HepG2 (cell line): ENCODE results near the gene CHIC2. TPM values are rescaled to one million over a fixed set of nuclear protein-coding genes. Genes with fewer than 3 reads are reported as not detected.

Source experiments
- AFF4 ChIP-seq: sonication (generic); formaldehyde crosslinking; IDR thresholded peaks from 2 replicates; pipeline ENCODE4 v1.4.0; 2020; ENCODE audit warnings: missing genetic modification reagents
- ARID3A ChIP-seq: IDR thresholded peaks from 2 replicates; pipeline ENCODE4 v1.6.1; 2012; ENCODE audit warnings: low read depth, low read length, improper control_type of control experiment
- ATF5 ChIP-seq: sonication (generic); formaldehyde crosslinking; IDR thresholded peaks from 2 replicates; pipeline ENCODE4 v1.4.0; 2020; ENCODE audit warnings: mild to moderate bottlenecking, low read depth, missing genetic modification reagents
- ATF7 ChIP-seq, 2 experiments: fragments of 450-650 bp in 1 of 2; sonication (generic) in 1 of 2; formaldehyde crosslinking in 1 of 2; IDR thresholded peaks; 2 replicates each; pipeline versions ENCODE4 v1.4.0 to v1.6.1; 2016 to 2020; ENCODE audit warnings: antibody characterized with exemption in 1 of 2, mild to moderate bottlenecking in 1 of 2, missing genetic modification reagents in 1 of 2
- CREB1 ChIP-seq, 2 experiments: fragments of 450-650 bp in 1 of 2; IDR thresholded peaks; 2 replicates each; pipeline ENCODE4 v1.6.1; 2016 to 2017; ENCODE audit warnings: control low read depth in 1 of 2, mild to moderate bottlenecking in 1 of 2, missing compliant biosample characterization in 1 of 2, missing genetic modification characterization in 1 of 2
- CSRNP2 ChIP-seq: sonication (generic); formaldehyde crosslinking; conservative IDR thresholded peaks from 2 replicates; pipeline ENCODE4 v1.8.0; 2022; ENCODE audit warnings: low read depth, missing genetic modification reagents
- FOXA3 ChIP-seq: IDR thresholded peaks from 2 replicates; pipeline ENCODE4 v1.6.1; 2016; ENCODE audit warnings: missing genetic modification reagents, missing compliant biosample characterization
- HMG20A ChIP-seq: IDR thresholded peaks from 2 replicates; pipeline ENCODE4 v1.6.1; 2016; ENCODE audit warnings: borderline replicate concordance
- MED1 ChIP-seq: sonication (generic); formaldehyde crosslinking; IDR thresholded peaks from 2 replicates; pipeline ENCODE4 v1.4.0; 2020; ENCODE audit warnings: missing genetic modification reagents
- MIER3 ChIP-seq: IDR thresholded peaks from 2 replicates; pipeline ENCODE4 v1.6.1; 2016; ENCODE audit warnings: missing compliant biosample characterization, borderline replicate concordance
- NCOA2 ChIP-seq: sonication (generic); formaldehyde crosslinking; IDR thresholded peaks from 2 replicates; pipeline ENCODE4 v1.8.0; 2022; ENCODE audit warnings: inconsistent platforms
- NFIC ChIP-seq: IDR thresholded peaks from 2 replicates; pipeline ENCODE4 v1.6.1; 2012; ENCODE audit warnings: mild to moderate bottlenecking, low read length, inconsistent platforms
- PBX2 ChIP-seq: IDR thresholded peaks from 2 replicates; pipeline ENCODE4 v1.6.1; 2016; ENCODE audit warnings: control low read depth
- SKI ChIP-seq: fragments of 450-650 bp; IDR thresholded peaks from one replicate; pipeline ENCODE4 v1.6.1; 2018; ENCODE audit warnings: mild to moderate bottlenecking; ENCODE audit not compliant: partially characterized antibody
- SMC3 ChIP-seq: IDR thresholded peaks from 2 replicates; pipeline ENCODE4 v1.6.1; 2011; ENCODE audit warnings: low read length, improper control_type of control experiment
- SOX13 ChIP-seq, 3 experiments: fragments of 450-650 bp in 1 of 3; sonication (generic) in 1 of 3; formaldehyde crosslinking in 1 of 3; IDR thresholded peaks in 2 of 3; conservative IDR thresholded peaks in 1 of 3; 2 replicates each; pipeline versions ENCODE4 v1.5.0 to v1.6.1; 2016 to 2020; ENCODE audit warnings: antibody characterized with exemption in 1 of 3, mild to moderate bottlenecking in 1 of 3, missing compliant biosample characterization in 1 of 3, missing genetic modification reagents in 1 of 3, moderate library complexity in 1 of 3
- SOX6 ChIP-seq, 2 experiments: fragments of 450-650 bp in 1 of 2; sonication (generic) in 1 of 2; formaldehyde crosslinking in 1 of 2; IDR thresholded peaks; 2 replicates each; pipeline versions ENCODE4 v1.4.0 to v1.6.1; 2017 to 2020; ENCODE audit warnings: antibody characterized with exemption in 1 of 2, mild to moderate bottlenecking in 1 of 2, missing genetic modification reagents in 1 of 2
- ZBTB21 ChIP-seq: sonication (generic); formaldehyde crosslinking; IDR thresholded peaks from 2 replicates; pipeline ENCODE4 v1.4.0; 2020; ENCODE audit warnings: missing genetic modification reagents
- ZNF614 ChIP-seq: IDR thresholded peaks from 2 replicates; pipeline ENCODE4 v1.6.1; 2018; ENCODE audit warnings: missing biosample characterization, missing genetic modification reagents, inconsistent platforms, borderline replicate concordance
- ZNF644 ChIP-seq: IDR thresholded peaks from 2 replicates; pipeline ENCODE4 v1.6.1; 2016; ENCODE audit warnings: low read depth
- ZNF792 ChIP-seq: IDR thresholded peaks from 2 replicates; pipeline ENCODE4 v1.6.1; 2016
- polyA plus RNA-seq, 8 experiments: library from polyadenylated mRNA; depleted of rRNA in 3 of 8; stranded (reverse) in 7 of 8; unstranded in 1 of 8; fragments of >200 nt; fragmentation: Illumina TruSeq in 4 of 8; extraction: Trizol in 4 of 8; gene quantifications; 2 replicates each; pipeline versions ENCODE4 v1.2.1 to v1.2.3, GENCODE V29; 2011 to 2016; ENCODE audit warnings: low read depth in 4 of 8, missing spikeins in 1 of 8, mixed read lengths in 1 of 8; ENCODE audit not compliant: insufficient read depth in 1 of 8
- total RNA-seq, 5 experiments: library from RNA; depleted of rRNA; stranded (reverse); fragments of >200 nt; fragmentation: Illumina TruSeq; extraction: Trizol; gene quantifications; 2 replicates each; pipeline ENCODE4 v1.2.3, GENCODE V29; 2016; ENCODE audit warnings: low read depth in 1 of 5

The CHIC2 gene
- total and polyA plus RNA-seq, 2 of the 13 experiments (the other 11 are each of a cell fraction or from before 2014, with no cell fraction given): 10.0 to 17.2 TPM

- TF ChIP-seq AFF4 (CRISPR knock-in tag) (no peak), ATF5 (no peak), CREB1 (IDR thresholded peaks at IDR 0.05) (no peak), CREB1 (CRISPR knock-in tag; IDR thresholded peaks at IDR 0.05) (peak; percentile 40; the same call in 1 of the 2 replicates), ARID3A (peak; percentile 86), ZNF614 (CRISPR knock-in tag) (peak; percentile 64; the same call in 1 of the 2 replicates), PBX2 (CRISPR knock-in tag) (peak; percentile 30; the same call in 1 of the 2 replicates), MIER3 (peak; percentile 64; the same call in 1 of the 2 replicates), ZNF644 (peak; percentile 29; the same call in 1 of the 2 replicates), SMC3 (peak; percentile 19; the same call in 1 of the 2 replicates), MED1 (CRISPR knock-in tag) (peak; percentile 40; the same call in 1 of the 2 replicates), NCOA2 (CRISPR knock-in tag) (0 out of 2 replicates have a peak, but pooled peaks have one; percentile 16), ZBTB21 (no peak; the same call in 1 of the 2 replicates), ATF7 (IDR thresholded peaks at IDR 0.05) (peak; percentile 68; the same call in 1 of the 2 replicates), ATF7 (CRISPR knock-in tag; IDR thresholded peaks at IDR 0.05) (no peak), CSRNP2 (no peak), HMG20A (CRISPR knock-in tag) (peak; percentile 67; the same call in 1 of the 2 replicates), SOX6 (IDR thresholded peaks at IDR 0.05) (no peak), SOX6 (CRISPR knock-in tag; IDR thresholded peaks at IDR 0.05) (peak; percentile 78), ZNF792 (CRISPR knock-in tag) (peak; percentile 55; the same call in 1 of the 2 replicates), NFIC (peak; percentile 37; the same call in 1 of the 2 replicates), FOXA3 (CRISPR knock-in tag) (peak; percentile 48; the same call in 1 of the 2 replicates), SOX13 (IDR thresholded peaks at IDR 0.05) (no peak), SOX13 (CRISPR knock-in tag; conservative IDR thresholded peaks at IDR 0.05 in 1 of 2, IDR thresholded peaks at IDR 0.05 in 1 of 2) (peak in 1 of 2 experiments; percentile 84; a peak in 2 of 4 replicates), SKI (peak; percentile 14)
These were observed 20.9 kb upstream of the CHIC2 start (continued) for GRCh38 chr4:54085284-54085683.
